HG02885 (cell line): ENCODE results near the gene HS2ST1.

ENCODE experiments used
- ATAC-seq: cut with Tn5 transposase; IDR thresholded peaks from one replicate; pipeline ENCODE4 v1.9.1; 2021; ENCODE audit warnings: mild to moderate bottlenecking; ENCODE audit not compliant: unreplicated experiment, poor library complexity

Gene HS2ST1

DNA sequence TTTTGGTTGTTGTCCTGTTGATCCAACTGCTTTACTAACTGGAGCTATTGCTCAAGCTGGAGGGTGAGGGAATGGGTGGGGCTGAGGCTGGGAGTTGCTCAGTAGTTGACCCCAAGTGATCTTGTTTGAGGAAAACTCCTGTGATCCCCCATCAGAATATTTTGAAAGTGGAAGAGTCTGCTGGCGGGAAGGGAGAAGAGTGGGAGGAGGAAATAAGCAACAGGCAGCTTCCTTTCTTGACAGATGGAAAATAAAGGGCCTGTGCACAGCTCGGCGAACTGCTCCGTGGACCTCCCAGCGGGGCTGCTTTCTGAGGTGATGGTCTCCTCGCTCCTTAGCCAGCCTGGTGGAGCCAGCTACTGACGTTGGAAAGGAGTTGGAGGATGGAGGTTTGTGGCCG, 215.2 kb downstream of the HS2ST1 start:
- ATAC-seq, result no peak

DNA sequence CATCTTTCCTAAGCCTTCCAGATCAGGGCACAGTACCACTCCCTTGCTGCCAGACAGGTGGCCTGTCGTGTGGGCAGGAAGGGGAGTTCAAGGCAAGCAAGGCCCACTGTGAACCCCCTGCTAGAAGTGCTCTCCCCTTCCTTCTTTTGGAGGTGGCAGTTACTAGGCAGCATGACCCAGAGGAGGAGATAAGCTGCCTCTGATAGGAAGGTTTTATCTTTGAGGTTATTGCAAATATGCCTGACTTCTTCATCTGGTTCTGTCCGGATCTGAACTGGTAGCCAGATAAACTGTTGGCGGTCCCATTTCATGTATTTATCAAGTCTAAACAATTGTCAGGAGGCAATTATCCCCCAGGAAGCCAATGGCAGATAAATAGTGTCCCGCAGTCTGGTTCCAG, 216.0 kb downstream of the HS2ST1 start:
- ATAC-seq, result no peak

DNA sequence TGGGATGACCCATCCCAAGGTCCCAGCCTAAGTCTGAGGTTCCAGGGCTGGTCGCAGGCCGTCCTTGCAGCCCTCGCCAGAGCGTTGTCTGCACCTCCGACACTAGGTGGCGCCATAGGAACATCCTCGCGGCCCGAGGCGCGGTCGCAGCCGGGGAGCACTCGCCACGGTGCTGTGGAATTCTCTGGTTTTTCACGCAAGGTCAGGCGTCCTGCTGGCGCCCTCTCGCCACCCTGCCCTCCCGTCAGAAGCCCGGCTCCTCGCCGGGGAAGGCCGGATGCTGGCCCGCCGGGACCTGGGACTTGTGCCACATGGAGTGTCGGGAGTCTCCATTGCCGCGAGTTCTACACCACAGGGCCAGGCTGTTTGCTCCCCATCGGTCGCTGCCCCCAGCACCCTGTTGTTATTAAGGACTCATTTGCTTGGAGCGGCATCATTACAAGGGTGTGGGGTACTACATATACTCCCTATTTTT, 217.4 kb downstream of the HS2ST1 start:
- peak; percentile 96 for ATAC-seq

DNA sequence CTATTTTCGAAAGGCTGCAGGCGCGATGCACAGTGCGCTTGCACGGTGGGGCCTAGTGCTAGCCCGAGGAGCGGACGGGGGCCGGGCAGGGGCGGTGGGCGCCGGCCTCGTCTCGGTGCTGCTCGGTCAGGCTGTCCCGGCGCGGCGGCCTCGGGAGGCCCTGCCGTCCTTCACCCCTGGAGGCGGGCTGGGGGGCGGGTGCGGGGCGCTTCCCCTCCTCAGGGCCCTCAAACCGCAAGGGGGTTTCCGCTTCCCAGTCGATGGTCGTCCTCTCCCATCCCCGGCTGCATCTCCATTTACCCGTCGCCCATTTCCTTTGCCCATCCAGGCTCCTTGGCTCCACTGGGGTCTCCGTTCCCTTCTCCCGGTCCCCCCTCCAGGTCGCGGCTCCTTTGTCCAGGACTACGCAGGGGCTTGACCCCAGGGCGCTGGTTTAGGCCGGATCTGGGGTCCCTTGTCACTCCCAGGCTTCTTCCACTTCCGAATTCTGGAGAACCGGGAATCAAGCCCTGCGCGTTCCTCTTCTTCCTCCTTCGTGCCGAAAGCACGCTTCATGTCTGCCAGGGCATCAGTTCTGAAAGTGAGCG, 217.9 kb downstream of the HS2ST1 start:
- peak; percentile 37 for ATAC-seq

DNA sequence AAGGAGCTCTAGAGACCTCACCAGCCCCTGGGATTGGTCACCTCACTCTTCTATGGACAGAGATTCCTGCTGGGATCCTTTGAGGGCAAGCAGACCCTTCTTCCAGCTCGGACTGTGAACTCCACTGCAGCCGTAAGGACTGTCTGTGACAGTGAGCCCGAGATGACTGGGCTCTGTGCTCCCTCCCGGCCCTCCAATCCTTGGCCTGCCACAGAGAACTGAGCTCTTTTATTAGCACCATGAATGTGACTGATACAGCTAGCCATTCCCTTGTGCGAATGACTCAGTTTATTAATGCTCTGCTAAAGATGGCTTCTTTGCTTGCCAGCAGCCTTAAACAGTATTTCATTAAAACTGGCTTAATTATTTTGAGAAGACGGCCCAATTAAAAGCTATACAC, 219.6 kb downstream of the HS2ST1 start:
- ATAC-seq, result no peak

DNA sequence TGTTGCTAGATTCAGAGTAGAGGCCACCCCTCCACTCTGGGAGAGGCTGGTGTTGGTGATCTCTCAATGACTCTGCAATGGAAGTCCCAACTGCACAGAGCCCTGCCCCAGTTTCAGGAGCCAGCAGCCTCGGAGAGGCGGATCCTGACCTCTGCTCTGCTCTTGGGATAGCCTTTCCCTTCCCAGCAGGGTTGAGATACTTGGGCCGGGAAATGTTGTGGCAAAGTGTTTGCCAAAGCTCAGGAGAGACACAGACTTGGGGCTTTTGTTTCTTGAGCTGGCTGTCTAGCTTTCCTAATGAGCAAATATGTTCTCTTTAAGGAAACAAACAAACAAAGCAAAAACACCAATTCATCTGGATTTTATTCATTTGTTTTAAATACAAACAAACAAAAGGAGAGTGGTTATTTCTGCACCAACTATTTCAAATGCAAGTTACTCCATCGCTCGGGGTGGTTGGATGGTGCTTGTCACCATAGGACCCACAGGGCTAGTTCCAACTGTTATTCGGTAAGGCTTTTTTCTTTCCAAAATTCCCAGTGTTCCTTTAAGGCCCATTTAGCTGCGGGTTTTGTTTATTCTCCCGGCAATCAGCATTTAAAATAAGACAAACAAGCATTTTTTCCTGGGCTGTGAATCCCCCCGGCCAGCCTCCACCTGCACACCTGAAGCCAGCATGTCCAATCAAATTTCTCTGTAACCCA, 220.3 kb downstream of the HS2ST1 start:
- ATAC-seq, result no peak

DNA sequence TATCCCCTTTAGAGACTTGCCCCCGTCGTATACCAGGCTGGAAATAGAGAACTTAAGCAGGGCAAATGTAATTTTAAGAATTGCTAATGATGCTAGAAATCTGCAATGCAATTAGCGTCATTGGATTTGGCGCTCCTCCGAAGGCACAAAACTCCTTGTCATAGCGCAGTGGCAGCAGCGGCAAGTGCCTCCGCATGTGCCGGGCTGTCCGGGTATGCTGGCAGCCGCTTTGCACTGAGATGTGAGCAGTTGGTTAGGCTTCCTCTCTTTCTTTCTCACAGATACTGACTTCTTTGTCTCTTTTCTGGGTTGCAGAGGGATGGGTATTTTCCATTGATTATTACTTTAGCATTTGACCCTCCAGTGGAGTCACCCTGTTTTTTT, 220.9 kb downstream of the HS2ST1 start:
- ATAC-seq, result no peak

DNA sequence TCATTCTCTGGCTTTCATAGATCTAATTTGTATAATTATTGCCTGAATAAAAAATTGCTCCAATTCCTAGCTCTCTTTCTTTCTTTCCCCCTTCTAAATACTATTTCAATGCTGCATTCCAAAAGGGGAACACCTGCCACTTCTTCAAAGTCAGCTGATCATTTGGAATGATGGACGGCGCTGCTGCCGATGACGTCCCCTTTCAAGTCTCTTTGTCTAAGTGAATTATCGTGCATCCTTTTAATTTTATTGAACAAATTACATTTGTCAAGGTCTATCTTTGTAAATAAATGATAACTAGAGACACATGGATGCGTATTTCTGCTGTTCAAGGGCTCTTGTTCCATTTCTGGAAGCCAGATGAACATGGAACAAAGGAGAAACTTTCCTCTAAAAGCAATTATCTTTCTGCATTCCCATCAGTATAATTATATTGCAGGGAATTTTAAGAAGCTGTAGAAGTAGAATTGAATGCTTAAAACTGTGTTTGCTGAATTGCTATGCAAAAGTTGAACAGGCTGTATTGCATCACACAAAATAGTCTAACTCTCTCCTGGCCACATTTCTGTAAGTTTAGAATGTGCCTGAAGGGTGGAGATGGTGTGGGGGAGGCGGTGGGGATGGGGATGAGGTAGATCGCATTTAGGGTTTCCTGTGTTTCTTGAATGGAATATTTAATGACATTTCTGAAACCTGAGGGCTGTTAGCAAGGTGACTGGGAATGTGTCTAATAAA, 222.3 kb downstream of the HS2ST1 start:
- ATAC-seq, result no peak

DNA sequence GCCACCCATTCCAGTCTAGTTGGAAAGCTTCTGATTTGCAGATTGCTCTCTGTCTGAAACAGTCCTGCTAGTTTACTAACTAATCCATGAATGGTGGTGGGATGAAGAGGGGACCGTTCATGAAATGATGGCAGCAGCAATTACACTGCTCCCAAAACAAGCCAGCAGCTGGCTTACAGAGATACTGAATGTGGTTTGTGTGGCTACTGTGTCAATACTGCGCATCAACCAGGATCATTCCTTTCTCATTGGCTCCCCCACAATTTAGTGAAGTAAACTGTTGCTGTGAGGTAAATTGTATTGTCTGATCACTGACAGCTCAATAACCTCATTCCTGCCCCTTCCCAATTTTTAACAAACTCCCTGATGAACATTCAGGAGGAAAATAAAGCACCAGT, 222.9 kb downstream of the HS2ST1 start:
- ATAC-seq, result no peak

DNA sequence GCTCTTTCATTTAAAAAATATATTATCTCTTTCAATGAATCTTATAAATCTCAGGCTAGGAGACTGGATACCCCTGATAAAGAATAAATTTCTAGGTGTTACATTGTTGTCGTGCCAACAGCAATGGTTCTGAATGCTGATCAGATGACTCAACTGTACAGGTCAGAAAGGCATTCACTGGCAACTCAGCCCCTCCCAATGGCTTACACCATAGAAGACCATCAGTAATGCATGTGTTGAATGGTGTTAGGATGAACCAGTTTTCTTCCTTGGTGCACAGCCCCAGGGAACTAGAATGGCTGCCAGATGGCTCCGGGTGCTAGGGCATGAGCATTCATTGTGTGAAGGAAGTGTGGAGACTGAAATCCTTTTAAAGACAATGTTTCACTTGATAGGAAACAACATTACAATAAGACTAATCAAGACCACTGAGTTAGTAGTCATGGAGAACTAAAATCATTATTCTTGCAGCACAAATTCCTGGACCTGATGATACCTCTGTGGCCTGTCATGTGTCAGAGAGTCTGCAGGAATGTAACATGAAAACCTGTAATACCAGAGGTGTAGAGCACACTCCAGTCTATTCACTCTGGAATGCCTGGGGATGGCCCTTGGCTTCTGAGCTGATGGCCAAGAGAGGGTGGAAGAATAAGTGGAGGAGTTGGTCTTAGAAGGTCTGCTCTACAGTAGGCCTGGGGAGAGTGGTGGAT, 226.6 kb downstream of the HS2ST1 start:
- no peak for ATAC-seq

DNA sequence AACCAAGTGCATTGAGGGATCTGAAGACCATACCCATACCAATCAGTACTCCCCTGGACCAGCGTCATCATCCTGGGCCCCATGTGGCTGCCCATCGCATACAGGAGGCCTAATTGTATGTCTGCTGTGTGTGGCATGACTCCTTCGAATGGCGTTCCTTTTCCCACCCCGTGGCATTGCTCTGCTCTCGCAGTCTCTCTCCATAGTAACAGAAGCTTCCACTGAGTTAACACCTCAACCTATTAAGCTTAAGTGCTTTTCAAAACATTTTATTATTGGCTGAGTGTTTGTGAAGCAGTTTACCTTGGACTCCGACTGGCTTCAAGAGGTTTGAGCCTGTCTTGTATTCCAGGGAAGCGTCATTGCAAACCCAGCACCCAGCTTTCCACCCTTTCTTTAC, 227.1 kb downstream of the HS2ST1 start:
- ATAC-seq, result no peak

DNA sequence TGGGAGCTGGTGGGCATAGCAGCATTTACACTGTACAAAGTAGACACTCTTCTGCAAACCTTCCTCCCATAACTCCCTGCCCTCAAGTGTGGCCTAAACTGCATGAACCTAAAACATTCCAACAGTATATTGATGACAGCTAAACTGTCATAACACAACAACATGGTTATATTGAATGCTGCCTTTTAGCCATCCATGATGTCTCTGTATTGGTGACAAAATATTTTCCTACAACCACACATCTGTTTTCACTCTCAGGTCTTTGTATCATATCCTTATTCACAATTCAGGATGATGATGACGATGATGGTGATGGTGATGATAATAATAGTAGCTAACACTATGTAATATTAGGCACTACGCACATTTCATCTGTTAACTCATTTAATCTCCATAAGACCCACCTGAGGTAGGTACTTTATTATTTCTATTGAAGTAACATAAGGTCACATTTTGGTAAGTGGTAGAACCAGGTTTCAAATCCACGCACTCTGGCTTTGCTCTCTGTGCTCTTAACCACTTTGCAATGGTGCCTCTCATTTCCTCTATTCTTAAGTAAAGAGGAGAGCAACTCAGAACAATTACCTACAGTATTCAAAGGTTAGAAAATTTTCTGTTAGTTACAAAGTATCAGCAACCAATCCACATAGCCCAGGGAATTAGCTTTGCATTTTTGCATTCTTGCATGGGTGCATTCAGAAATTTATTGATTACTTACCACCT, 229.1 kb downstream of the HS2ST1 start:
- peak; percentile 35 for ATAC-seq

DNA sequence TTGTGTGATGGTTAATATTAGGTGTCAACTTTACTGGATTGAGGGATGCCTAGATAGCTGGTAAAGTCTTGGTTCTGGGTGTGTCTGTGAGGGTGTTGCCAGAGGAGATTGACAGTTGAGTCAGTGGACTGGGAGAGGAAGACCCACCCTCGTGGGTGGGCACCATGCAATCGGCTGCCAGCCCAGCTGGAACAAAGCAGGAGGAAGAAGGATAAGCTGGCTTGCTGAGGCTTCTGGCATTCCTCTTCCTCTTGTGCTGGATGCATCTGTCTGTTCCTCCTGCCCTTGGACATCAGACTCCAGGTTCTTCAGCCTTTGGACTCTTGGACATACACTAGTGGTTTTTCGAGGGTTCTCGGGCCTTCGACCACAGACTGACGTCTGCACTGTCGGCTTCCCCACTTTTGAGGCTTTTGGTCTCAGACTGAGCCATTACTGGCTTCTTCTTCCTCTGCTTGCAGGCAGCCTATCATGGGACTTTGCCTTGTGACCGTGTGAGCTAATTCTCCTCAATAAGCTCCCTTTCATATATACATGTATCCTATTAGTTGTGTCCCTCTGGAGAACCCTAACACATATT, 230.0 kb downstream of the HS2ST1 start:
- no peak for ATAC-seq

DNA sequence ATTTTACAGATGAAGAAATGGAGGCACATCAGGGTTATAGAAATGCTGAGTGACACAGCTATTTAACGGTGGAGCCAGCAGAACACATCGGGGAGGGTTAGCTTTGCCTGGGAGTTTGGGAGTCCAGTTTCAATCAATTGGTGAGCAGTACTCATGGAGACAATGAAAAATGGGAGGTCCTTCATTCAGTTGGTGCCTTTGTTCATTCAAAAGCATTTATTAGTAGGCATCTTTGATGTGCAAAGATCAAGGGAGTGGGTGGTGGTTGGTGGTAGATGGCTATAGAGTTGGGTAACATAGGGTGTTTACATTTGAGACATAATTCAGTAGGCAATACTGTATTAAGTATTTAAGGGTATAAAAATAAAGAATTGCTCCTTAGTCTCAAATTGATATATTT, 230.5 kb downstream of the HS2ST1 start:
- ATAC-seq, result no peak

DNA sequence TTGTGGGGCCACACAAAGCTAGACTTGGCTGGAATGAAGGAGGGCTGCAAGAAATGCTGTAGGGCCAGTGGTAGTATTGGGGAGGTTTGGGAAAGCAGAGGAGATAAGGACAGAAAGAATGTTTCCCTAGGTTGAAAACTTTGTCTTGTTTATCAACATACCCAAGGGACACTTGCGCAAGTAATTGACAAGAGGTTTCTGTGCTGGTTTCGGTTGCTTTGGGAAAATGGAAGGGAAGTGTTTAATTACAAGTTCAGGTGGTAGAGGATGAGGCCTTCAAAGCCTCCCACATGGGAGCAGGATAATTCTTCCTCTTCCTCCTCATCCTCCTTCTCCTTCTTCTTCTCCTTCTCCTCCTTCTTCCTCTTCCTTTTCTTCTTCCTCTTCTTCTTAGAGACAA, 232.1 kb downstream of the HS2ST1 start:
- no peak for ATAC-seq

DNA sequence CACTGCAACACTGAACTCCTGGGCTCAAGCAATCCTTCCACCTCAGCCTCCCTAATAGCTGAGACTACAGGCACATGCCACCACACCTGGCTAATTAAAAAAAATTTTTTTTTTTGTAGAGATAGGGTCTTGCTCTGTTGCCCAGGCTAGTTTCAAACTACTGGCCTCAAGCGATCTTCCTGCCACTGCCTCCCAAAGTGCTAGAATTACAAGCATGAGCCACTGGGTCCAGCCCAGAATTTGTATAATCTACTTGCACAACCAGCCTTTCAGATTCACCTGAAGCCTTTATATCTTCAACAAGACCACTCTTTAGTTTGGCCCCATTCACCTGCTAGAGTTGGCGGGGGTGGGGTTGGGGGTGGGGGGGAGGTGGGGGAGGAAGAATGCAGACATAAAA, 232.6 kb downstream of the HS2ST1 start:
- no peak for ATAC-seq

DNA sequence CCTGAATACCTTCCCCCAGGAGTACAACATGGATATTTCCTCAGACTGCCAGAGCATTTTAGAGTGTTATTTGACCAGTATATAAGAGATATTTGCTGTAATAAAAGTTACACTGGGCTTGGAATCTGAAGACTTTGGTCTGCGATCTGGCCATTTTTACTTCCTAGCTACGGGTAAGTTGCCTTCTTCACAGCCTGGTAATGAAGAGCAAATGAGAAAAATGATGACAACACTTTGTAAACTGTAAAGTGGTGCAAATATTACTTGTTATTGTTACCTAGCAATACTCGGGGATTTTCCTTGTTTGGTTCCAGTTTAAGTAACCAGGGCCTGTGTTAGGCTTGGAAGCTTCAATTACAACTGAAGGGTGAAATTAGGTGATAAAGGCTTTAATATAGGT, 233.4 kb downstream of the HS2ST1 start:
- ATAC-seq, result no peak

DNA sequence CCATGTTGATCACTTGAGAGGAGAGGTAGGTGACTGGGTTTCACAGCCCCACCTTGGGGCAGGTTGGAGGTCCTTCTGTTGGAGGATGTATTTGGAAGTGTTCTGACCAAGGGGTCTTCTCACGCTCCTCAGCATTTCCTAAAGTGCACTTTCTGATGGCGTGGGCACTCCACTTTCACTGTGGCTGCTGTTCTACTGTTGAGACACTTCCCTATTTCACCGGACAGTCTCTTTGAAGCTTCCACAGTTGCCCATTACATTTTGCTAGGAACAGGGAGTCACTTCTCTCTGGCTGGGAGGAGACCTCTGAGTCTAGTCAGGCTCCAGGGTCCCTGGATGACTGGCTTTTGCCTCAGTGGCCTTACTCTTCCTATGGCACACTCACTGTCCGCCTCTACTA, 234.2 kb downstream of the HS2ST1 start:
- no peak for ATAC-seq

DNA sequence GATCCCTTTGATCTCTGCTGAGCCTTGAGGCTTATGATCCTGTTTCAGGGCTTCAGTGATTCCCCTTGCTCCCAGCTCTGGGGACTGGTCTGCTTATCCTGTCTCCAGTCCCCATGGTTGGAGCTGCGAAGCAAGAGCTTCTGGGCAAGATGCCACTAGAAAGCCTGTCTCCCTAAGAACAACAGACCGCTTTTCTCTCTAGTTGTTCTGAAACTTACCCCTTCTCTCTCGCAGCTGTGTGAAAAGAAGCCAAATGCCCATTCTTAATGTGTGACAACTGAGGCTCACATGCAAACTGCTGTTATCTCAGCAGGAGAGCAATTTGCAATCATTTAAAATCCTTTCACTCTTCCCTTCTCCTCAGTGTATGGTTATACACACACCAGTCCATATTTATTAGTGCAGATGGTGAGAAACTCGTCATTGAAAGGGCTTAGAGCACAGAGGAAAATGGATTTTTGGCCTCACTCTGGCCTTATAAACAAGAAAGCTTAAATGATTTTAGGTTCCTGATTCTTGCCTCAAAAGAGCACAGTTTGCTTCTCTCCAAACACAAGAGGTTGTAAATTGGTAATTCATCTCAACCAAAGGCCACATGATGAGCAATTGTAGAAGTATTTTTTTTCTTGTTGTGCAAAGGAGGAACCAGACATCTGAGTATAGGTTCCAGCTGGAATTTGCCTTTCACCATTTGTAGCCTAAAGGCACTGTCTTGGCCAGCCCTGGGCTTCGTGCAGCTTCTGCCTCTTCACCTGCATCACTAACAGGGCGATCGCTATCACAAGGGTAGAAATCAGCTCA, 235.0 kb downstream of the HS2ST1 start:
- no peak for ATAC-seq
